Gastrocnemius medialis (tissue), 4 donors: Measurements from ENCODE around the gene ETFB. TPM values are rescaled to one million over a fixed set of nuclear protein-coding genes. Genes with fewer than 3 reads are reported as not detected.

Experiments used
- ATAC-seq, 2 donors: fragments of 150-250 bp; one replicate each; pipeline ENCODE4 v1.9.1; 2016
- DNase-seq, 2 donors: peaks; one replicate each; pipeline ENCODE4 v3.0.0-alpha.2; 2019
- H3K27ac ChIP-seq, 4 donors: fragments of 200-600 bp; sonication (generic); 1 replicate in 1 of 4; 2 replicates in 3 of 4; pipeline ENCODE4 v1.5.1; 2016 to 2018; ENCODE audit warnings: mild to moderate bottlenecking in 2 of 4, moderate library complexity in 1 of 4
- H3K27me3 ChIP-seq, 3 donors: fragments of 200-600 bp; sonication (generic) in 2 of 3; 1 replicate in 1 of 3; 2 replicates in 2 of 3; pipeline versions ENCODE4 v1.5.1 to v1.6.0; 2016 to 2019; ENCODE audit warnings: mild to moderate bottlenecking in 1 of 3, moderate library complexity in 1 of 3
- H3K36me3 ChIP-seq, 2 donors: fragments of 200-600 bp; sonication (generic) in 1 of 2; one replicate each; pipeline ENCODE4 v1.5.1; 2017 to 2018
- H3K4me1 ChIP-seq, 2 donors: fragments of 200-600 bp; sonication (generic) in 1 of 2; one replicate each; pipeline ENCODE4 v1.5.1; 2016 to 2017; ENCODE audit warnings: mild to moderate bottlenecking in 2 of 2
- H3K4me3 ChIP-seq, 4 donors: fragments of 200-600 bp; sonication (generic) in 3 of 4; 1 replicate in 1 of 4; 2 replicates in 3 of 4; pipeline ENCODE4 v1.5.1; 2016 to 2019; ENCODE audit warnings: mild to moderate bottlenecking in 2 of 4
- H3K9me3 ChIP-seq, 3 donors: fragments of 200-600 bp; sonication (generic) in 2 of 3; 1 replicate in 1 of 3; 2 replicates in 2 of 3; pipeline ENCODE4 v1.5.1; 2016 to 2019
- CTCF ChIP-seq, 5 experiments: fragments of 450-650 bp in 3 of 5; fragments of 200-600 bp in 2 of 5; sonication (generic) in 2 of 5; IDR thresholded peaks in 4 of 5; conservative IDR thresholded peaks in 1 of 5; 1 replicate in 4 of 5; 2 replicates in 1 of 5; pipeline ENCODE4 v1.5.1; 2016 to 2019; ENCODE audit warnings: antibody characterized with exemption in 5 of 5, mild to moderate bottlenecking in 3 of 5, moderate library complexity in 3 of 5
- POLR2A ChIP-seq, 2 donors: fragments of 450-650 bp; IDR thresholded peaks; one replicate each; pipeline ENCODE4 v1.6.1; 2017; ENCODE audit warnings: antibody characterized with exemption in 2 of 2, mild to moderate bottlenecking in 2 of 2, moderate library complexity in 2 of 2
- in situ Hi-C, 4 donors: fragments of 200-750 bp; cut with MboI; loops; one replicate each; pipeline versions ENCODE4 v1.15.0 to v1.8.0; 2017; ENCODE audit warnings: low sequenced_read_pairs in 4 of 4
- intact Hi-C: fragments of 100-400 bp; cut with DNase I; formaldehyde crosslinking; loops from one replicate; pipeline ENCODE4 v1.15.1; 2023; ENCODE audit warnings: low total_unique reads
- total RNA-seq, 4 donors: library from RNA; depleted of rRNA; stranded (reverse); fragments of >200 nt; gene quantifications; one replicate each; pipeline versions ENCODE4 v1.1.0 to v1.2.3, GENCODE V29; 2016

ETFB gene
- total RNA-seq, 4 donors from 2014 or later = 118 to 164 (median 141) TPM

GRCh38 chr19:51301266-51301665 lies 64.9 kb downstream of the ETFB start:
- TF ChIP-seq POLR2A (IDR thresholded peaks at IDR 0.05) (no peak), CTCF (IDR thresholded peaks at IDR 0.05 in 4 of 5, conservative IDR thresholded peaks at IDR 0.05 in 1 of 5) (no peak)
- no peak overlapping the region for H3K4me3 ChIP-seq
- H3K27me3 ChIP-seq = no peaks in the 10 kb centered on the region
- in situ Hi-C loops (no loop called here), intact Hi-C loops (no loop called here)
- no peaks in the 10 kb centered on the region for H3K9me3 ChIP-seq
- H3K27ac ChIP-seq = no peak overlapping the region
- H3K4me1 ChIP-seq = no peaks in the 10 kb centered on the region
- ATAC-seq (no peak), DNase-seq (no peak)
- no peaks in the 10 kb centered on the region for H3K36me3 ChIP-seq

DNA sequence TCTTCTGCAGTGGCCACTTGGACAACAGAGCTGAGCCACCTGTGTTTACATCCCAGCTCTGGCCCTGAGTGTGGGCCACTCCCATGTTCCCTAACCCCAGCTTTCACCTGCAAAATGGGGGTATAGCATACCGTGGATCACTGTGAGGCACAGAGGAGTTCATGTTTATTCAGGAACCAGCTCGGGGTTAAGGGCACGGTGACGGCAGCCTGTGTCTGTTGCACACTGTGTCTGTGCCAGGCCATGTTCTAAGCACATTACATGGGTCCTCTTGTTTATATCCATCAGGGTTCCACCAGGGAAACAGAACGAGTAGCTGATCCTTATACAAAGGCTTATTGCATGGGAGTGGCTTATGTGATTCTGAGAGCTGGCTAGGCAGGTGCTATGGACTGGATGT lies 68.8 kb downstream of the ETFB start:
- intact Hi-C loops (no loop called here), in situ Hi-C loops (no loop called here)
- Histone ChIP-seq H3K27me3 (no peaks in the 10 kb centered on the region), H3K36me3 (no peaks in the 10 kb centered on the region), H3K4me1 (no peaks in the 10 kb centered on the region), H3K27ac (no peak overlapping the region), H3K4me3 (no peak overlapping the region), H3K9me3 (no peaks in the 10 kb centered on the region)
- ATAC-seq = no peak
- TF ChIP-seq CTCF (IDR thresholded peaks at IDR 0.05 in 4 of 5, conservative IDR thresholded peaks at IDR 0.05 in 1 of 5) (no peak), POLR2A (IDR thresholded peaks at IDR 0.05) (no peak)
- DNase-seq = no peak

GRCh38 chr19:51296336-51297093 lies 69.7 kb downstream of the ETFB start:
- ATAC-seq = no peak
- DNase-seq = no peak
- Histone ChIP-seq H3K27me3 (no peaks in the 10 kb centered on the region), H3K9me3 (no peaks in the 10 kb centered on the region), H3K4me3 (no peak overlapping the region), H3K4me1 (no peaks in the 10 kb centered on the region), H3K36me3 (no peaks in the 10 kb centered on the region), H3K27ac (no peak overlapping the region)
- intact Hi-C loops (no loop called here), in situ Hi-C loops (no loop called here)
- TF ChIP-seq POLR2A (IDR thresholded peaks at IDR 0.05) = no peak
- no peak for TF ChIP-seq CTCF (IDR thresholded peaks at IDR 0.05 in 4 of 5, conservative IDR thresholded peaks at IDR 0.05 in 1 of 5)

DNA sequence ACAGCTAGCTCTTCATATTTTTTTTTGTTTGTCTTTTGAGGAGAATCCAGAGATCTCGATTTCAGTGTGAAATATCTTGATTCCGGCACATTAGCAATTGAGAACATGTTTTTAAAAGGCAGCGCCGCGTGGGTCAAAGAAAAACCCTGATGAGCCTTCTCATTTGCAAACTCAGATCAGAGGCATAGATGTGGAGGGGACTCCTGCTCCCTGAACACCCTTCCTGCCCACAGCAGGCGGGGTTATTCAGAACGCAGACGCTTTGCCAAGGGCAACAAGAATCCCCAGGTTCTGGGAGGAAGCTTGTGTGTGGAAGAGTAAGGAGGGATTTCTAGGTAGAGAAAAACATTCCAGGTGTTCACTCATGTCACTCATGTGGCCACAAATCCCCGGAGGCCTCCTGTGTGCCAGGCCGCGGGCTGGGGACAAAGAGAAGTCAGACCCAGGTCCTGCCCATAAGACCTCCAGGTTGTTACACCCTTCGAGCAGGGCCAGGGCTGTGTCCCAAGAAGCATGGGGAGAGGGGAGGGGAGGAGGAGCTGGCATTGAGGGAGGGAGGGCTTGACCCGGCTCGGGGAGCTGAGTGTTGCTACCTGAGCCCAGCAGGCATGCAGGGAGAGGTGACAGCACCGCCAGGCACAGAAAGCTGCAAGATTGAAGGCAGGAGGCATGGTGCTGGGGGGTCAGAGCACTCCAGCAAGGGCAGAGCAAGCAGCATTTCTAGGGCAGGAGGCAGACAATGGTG lies 70.6 kb downstream of the ETFB start:
- no peaks in the 10 kb centered on the region for H3K27me3 ChIP-seq
- in situ Hi-C loops = no loop called here
- TF ChIP-seq CTCF (IDR thresholded peaks at IDR 0.05 in 4 of 5, conservative IDR thresholded peaks at IDR 0.05 in 1 of 5) = no peak
- TF ChIP-seq POLR2A (IDR thresholded peaks at IDR 0.05) = no peak

More for the DNA sequence above, 70.6 kb downstream of the ETFB start:
- ATAC-seq = no peak
- Histone ChIP-seq H3K36me3 (no peaks in the 10 kb centered on the region), H3K4me1 (no peaks in the 10 kb centered on the region), H3K27ac (no peak overlapping the region), H3K4me3 (no peak overlapping the region), H3K9me3 (no peaks in the 10 kb centered on the region)
- intact Hi-C loops = no loop called here
- DNase-seq = no peak

Other genes starting within 250 kb of the ETFB start
- 1 to 10 TPM in 2 of 4 donors, under 1 TPM in 1, not detected in 1; 0.72 to 1.4 (median 1.0) TPM for gene SIGLEC9, start 241.5 kb downstream of the ETFB start, total RNA-seq
- under 1 TPM in 3 of 4 donors, not detected in 1; 0.13 to 0.97 (median 0.23) TPM for gene SIGLEC7, start 224.1 kb downstream of the ETFB start, total RNA-seq
- 1 to 10 TPM in 2 of 4 donors, under 1 TPM in 1, not detected in 1; 0.71 to 2.3 (median 2.1) TPM for gene CD33, start 141.3 kb downstream of the ETFB start, total RNA-seq
- not detected for gene SIGLECL1, start 115.3 kb downstream of the ETFB start, total RNA-seq
- gene IGLON5, start 54.7 kb downstream of the ETFB start, total RNA-seq = not detected
- under 1 TPM; 0.20 to 0.75 (median 0.34) TPM for gene VSIG10L, start 24.2 kb downstream of the ETFB start, total RNA-seq
- not detected for gene CLDND2, start 2.6 kb upstream of the ETFB start, total RNA-seq
- 1 to 10 TPM in 1 of 4 donors, under 1 TPM in 1, not detected in 2; 0.73 to 1.2 TPM for gene NKG7, start 6.3 kb upstream of the ETFB start, total RNA-seq
- not detected for gene LIM2, start 21.6 kb upstream of the ETFB start, total RNA-seq
- not detected for gene C19orf84, start 24.2 kb upstream of the ETFB start, total RNA-seq
- 1 to 10 TPM in 1 of 4 donors, under 1 TPM in 2, not detected in 1; 0.87 to 1.3 (median 0.98) TPM for gene SIGLEC10, start 51.3 kb upstream of the ETFB start, total RNA-seq
- under 1 TPM in 1 of 4 donors, not detected in 3; 0.13 TPM for gene SIGLEC8, start 92.1 kb upstream of the ETFB start, total RNA-seq
- gene CEACAM18, start 112.2 kb upstream of the ETFB start, total RNA-seq = not detected
- gene SIGLEC12, start 135.4 kb upstream of the ETFB start, total RNA-seq = not detected
- under 1 TPM in 2 of 4 donors, not detected in 2; 0.18 to 0.46 TPM for gene SIGLEC6, start 165.3 kb upstream of the ETFB start, total RNA-seq
- gene ZNF175, start 204.9 kb upstream of the ETFB start, total RNA-seq = 1 to 10 TPM; 2.1 to 5.0 (median 2.6) TPM